SK-N-SH (cell line): ENCODE results near the gene EHBP1L1.

Source experiments
- GABPA ChIP-seq: IDR thresholded peaks from 2 replicates; pipeline ENCODE4 v1.4.0; 2012; ENCODE audit warnings: low read depth, mild to moderate bottlenecking
- NFIC ChIP-seq: IDR thresholded peaks from 2 replicates; pipeline ENCODE4 v1.4.0; 2012; ENCODE audit warnings: borderline replicate concordance
- RAD21 ChIP-seq: IDR thresholded peaks from 2 replicates; pipeline ENCODE4 v1.6.1; 2012; ENCODE audit warnings: mild to moderate bottlenecking, low read length
- SMC3 ChIP-seq: IDR thresholded peaks from 2 replicates; pipeline ENCODE4 v1.6.1; 2012; ENCODE audit warnings: low read depth, low read length, improper control_type of control experiment
- TAF1 ChIP-seq: IDR thresholded peaks from 2 replicates; pipeline ENCODE4 v1.6.1; 2012; ENCODE audit warnings: low read depth, mild to moderate bottlenecking, low read length, moderate library complexity, borderline replicate concordance
- TF ChIP-seq, protein P1 (sequence below): fragments of 150-350 bp; IDR thresholded peaks from 2 replicates; pipeline ENCODE4 v1.6.1; 2017; ENCODE audit warnings: antibody characterized with exemption, low read length, low read depth, borderline replicate concordance
- TF ChIP-seq, protein P2 (sequence below): fragments of 200-600 bp; sonication (generic); IDR thresholded peaks from 2 replicates; pipeline ENCODE4 v1.6.1; 2017; ENCODE audit warnings: antibody characterized with exemption, mild to moderate bottlenecking, moderate library complexity

DNA sequence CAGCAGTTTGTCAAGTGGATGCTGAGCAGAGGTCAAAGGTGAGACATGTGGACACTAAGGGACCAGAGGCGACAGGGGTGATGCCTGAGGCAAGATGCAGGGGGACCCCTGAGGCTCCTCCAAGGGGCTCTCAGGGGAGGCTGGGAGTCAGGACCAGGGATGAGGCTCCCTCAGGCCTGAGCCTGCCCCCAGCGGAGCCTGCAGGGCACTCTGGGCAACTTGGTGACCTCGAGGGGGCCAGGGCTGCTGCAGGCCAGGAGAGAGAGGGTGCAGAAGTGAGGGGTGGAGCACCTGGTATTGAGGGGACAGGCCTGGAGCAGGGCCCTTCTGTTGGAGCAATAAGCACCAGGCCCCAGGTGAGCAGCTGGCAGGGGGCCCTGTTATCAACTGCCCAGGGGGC is 6.1 kb downstream of the EHBP1L1 start:
- TF ChIP-seq, protein P1, sequence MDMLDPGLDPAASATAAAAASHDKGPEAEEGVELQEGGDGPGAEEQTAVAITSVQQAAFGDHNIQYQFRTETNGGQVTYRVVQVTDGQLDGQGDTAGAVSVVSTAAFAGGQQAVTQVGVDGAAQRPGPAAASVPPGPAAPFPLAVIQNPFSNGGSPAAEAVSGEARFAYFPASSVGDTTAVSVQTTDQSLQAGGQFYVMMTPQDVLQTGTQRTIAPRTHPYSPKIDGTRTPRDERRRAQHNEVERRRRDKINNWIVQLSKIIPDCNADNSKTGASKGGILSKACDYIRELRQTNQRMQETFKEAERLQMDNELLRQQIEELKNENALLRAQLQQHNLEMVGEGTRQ, result no peak
- TF ChIP-seq, protein P2, sequence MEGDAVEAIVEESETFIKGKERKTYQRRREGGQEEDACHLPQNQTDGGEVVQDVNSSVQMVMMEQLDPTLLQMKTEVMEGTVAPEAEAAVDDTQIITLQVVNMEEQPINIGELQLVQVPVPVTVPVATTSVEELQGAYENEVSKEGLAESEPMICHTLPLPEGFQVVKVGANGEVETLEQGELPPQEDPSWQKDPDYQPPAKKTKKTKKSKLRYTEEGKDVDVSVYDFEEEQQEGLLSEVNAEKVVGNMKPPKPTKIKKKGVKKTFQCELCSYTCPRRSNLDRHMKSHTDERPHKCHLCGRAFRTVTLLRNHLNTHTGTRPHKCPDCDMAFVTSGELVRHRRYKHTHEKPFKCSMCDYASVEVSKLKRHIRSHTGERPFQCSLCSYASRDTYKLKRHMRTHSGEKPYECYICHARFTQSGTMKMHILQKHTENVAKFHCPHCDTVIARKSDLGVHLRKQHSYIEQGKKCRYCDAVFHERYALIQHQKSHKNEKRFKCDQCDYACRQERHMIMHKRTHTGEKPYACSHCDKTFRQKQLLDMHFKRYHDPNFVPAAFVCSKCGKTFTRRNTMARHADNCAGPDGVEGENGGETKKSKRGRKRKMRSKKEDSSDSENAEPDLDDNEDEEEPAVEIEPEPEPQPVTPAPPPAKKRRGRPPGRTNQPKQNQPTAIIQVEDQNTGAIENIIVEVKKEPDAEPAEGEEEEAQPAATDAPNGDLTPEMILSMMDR, result no peak
- no peak for TF ChIP-seq RAD21
- TF ChIP-seq GABPA, result no peak
- TF ChIP-seq NFIC, result no peak
- TF ChIP-seq TAF1, result no peak
- TF ChIP-seq SMC3, result no peak
